SK-N-SH (cell line): ENCODE results near the gene SDF2L1.

ENCODE experiments used
- CHD2 ChIP-seq: fragments of 150-350 bp; IDR thresholded peaks from 2 replicates; pipeline ENCODE4 v1.6.1; 2018; ENCODE audit warnings: low read length; ENCODE audit not compliant: partially characterized antibody
- CTCF ChIP-seq: fragments of 200-600 bp; sonication (generic); IDR thresholded peaks from 2 replicates; pipeline ENCODE4 v1.6.1; 2017; ENCODE audit warnings: antibody characterized with exemption, mild to moderate bottlenecking, moderate library complexity
- EP300 ChIP-seq, 2 experiments: IDR thresholded peaks; 2 replicates each; pipeline versions ENCODE4 v1.4.0 to v1.6.1; 2012; ENCODE audit warnings: borderline replicate concordance in 1 of 2, low read depth in 1 of 2, low read length in 1 of 2
- EZH2phosphoT487 ChIP-seq: fragments of 200-600 bp; sonication (generic); IDR thresholded peaks from 2 replicates; pipeline ENCODE4 v1.6.1; 2017; ENCODE audit warnings: low read depth, mixed run types, mild to moderate bottlenecking, antibody characterized with exemption, moderate library complexity, borderline replicate concordance
- FOXJ3 ChIP-seq: sonication (generic); formaldehyde crosslinking; IDR thresholded peaks from 2 replicates; pipeline ENCODE4 v1.5.1; 2020; ENCODE audit warnings: mild to moderate bottlenecking, missing genetic modification reagents
- GABPA ChIP-seq: IDR thresholded peaks from 2 replicates; pipeline ENCODE4 v1.4.0; 2012; ENCODE audit warnings: low read depth, mild to moderate bottlenecking
- JUND ChIP-seq: IDR thresholded peaks from 2 replicates; pipeline ENCODE4 v1.4.0; 2012
- RAD21 ChIP-seq: IDR thresholded peaks from 2 replicates; pipeline ENCODE4 v1.6.1; 2012; ENCODE audit warnings: mild to moderate bottlenecking, low read length
- RFX5 ChIP-seq: IDR thresholded peaks from 2 replicates; pipeline ENCODE4 v1.6.1; 2012; ENCODE audit warnings: mild to moderate bottlenecking, improper control_type of control experiment, low read length
- SIN3A ChIP-seq: IDR thresholded peaks from 2 replicates; pipeline ENCODE4 v1.6.1; 2012; ENCODE audit warnings: low read depth, mild to moderate bottlenecking, low read length, moderate library complexity, borderline replicate concordance
- TAF1 ChIP-seq: IDR thresholded peaks from 2 replicates; pipeline ENCODE4 v1.6.1; 2012; ENCODE audit warnings: low read depth, mild to moderate bottlenecking, low read length, moderate library complexity, borderline replicate concordance
- TF ChIP-seq, protein P1 (sequence below): IDR thresholded peaks from 2 replicates; pipeline ENCODE4; 2012

DNA sequence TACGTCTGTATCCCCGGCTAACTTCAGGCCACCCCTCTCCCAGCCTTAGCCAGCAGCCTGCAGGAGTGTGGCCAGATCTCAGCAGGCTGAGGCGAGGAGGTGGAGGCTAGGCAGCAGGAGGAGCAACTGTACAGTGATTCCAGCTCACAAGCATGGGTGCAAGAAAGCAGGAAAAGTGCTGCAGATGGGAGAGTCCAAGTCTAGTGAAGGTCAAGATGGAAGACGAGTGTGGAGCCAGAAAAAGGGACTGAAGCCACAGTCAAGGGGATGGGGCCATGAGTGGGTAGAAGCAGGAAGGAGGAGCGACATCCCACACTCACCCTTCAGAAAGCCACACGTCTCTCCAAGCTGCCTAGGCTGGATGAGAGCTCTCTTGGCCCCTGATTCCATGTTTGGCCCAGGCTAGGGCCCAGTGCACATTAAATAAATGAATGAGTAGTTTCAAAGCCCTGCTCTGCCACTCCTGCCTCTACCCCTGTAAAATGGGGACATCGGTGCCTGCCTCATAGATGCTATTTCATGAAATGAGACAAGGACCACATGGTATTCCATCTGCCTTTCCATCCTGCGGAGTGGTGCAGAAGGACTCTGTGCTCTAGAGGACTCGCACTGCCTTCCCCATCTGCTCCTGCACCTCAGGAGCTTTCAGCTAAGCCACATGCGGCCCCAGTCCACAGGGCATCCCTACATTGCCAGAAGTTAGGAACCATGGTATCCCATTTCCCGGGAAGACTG is 15.2 kb upstream of the SDF2L1 start:
- no peak for TF ChIP-seq CTCF
- no peak for TF ChIP-seq RAD21
- no peak for TF ChIP-seq EP300 (IDR thresholded peaks at IDR 0.05; ENCODE audit: borderline replicate concordance in 1 of 2, low read depth in 1 of 2, low read length in 1 of 2)
- TF ChIP-seq CHD2 = no peak
- no peak for TF ChIP-seq TAF1
- no peak for TF ChIP-seq EZH2phosphoT487
- TF ChIP-seq, protein P1, sequence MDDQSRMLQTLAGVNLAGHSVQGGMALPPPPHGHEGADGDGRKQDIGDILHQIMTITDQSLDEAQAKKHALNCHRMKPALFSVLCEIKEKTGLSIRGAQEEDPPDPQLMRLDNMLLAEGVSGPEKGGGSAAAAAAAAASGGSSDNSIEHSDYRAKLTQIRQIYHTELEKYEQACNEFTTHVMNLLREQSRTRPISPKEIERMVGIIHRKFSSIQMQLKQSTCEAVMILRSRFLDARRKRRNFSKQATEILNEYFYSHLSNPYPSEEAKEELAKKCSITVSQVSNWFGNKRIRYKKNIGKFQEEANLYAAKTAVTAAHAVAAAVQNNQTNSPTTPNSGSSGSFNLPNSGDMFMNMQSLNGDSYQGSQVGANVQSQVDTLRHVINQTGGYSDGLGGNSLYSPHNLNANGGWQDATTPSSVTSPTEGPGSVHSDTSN = no peak
- no peak for TF ChIP-seq SIN3A
- TF ChIP-seq GABPA = no peak
- no peak for TF ChIP-seq JUND
- TF ChIP-seq RFX5 = no peak
- no peak for TF ChIP-seq FOXJ3
